ENCODE results near the gene SAV1.

DNA sequence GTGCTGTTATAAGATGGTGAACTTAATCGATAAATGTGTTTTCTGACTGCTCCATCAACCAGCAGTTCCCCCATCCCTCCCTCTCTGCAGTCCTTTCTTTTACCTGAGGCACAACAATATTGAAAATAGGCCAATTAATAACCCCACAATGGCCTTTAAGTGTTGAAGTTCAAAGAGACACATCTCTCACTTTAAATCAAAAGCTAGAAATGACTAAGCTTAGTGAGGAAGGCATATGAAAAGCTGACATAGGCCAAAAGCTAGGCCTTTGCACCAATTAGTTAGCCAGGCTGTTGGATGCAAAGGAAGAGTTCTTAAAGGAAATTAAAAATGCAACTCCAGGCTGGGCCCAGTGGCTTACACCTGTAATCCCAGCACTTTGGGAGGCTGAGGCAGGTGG, 43.7 kb downstream of the SAV1 start:
- TF ChIP-seq, protein P1, sequence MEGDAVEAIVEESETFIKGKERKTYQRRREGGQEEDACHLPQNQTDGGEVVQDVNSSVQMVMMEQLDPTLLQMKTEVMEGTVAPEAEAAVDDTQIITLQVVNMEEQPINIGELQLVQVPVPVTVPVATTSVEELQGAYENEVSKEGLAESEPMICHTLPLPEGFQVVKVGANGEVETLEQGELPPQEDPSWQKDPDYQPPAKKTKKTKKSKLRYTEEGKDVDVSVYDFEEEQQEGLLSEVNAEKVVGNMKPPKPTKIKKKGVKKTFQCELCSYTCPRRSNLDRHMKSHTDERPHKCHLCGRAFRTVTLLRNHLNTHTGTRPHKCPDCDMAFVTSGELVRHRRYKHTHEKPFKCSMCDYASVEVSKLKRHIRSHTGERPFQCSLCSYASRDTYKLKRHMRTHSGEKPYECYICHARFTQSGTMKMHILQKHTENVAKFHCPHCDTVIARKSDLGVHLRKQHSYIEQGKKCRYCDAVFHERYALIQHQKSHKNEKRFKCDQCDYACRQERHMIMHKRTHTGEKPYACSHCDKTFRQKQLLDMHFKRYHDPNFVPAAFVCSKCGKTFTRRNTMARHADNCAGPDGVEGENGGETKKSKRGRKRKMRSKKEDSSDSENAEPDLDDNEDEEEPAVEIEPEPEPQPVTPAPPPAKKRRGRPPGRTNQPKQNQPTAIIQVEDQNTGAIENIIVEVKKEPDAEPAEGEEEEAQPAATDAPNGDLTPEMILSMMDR (conservative IDR thresholded peaks at IDR 0.05; ENCODE audit: low read length), result no peak
- no peak for TF ChIP-seq EZH2phosphoT487 (IDR thresholded peaks at IDR 0.05; ENCODE audit: borderline replicate concordance)

Data from Loucy (cell line).